GM19328 (cell line): ENCODE data around the gene TBPL2.
"Not testable (repeated sequence)": the region's sequence is repeated elsewhere in the genome, so short reads cannot be mapped to it uniquely, and the experiment has no call there.

ENCODE experiments used
- ATAC-seq: cut with Tn5 transposase; IDR thresholded peaks from one replicate; pipeline ENCODE4 v1.9.1; 2021; ENCODE audit warnings: mild to moderate bottlenecking, moderate library complexity; ENCODE audit not compliant: unreplicated experiment

TBPL2 gene

DNA sequence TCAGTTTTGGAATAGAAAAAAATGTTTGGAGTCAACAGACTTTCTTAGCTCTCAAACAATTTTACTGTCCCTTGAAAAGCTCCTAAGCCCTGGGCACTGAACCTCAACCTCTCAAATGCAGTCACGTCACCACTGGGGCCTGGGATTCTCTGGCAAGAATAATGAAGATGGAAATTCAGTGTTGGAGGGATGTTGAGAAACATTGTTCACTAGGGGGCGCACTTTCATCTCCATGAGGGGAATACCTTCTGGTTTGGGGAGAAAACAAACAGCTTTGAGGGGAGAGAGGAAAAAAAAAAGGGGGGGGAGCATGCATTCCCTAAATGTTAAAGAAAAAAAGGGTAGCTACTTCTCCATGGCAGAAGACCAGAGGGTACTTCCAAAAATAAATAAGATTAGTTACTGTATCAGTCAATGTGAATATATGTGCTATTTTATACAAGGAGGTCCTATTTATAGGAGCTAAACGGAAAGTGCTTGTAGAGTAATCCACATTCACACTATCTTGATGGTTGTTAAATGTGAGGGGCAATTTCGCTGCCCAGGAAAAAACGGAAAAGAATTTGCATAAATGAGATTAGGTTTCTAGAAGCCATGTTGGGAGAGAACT, 5.8 kb upstream of the TBPL2 start:
- ATAC-seq, result no peak

DNA sequence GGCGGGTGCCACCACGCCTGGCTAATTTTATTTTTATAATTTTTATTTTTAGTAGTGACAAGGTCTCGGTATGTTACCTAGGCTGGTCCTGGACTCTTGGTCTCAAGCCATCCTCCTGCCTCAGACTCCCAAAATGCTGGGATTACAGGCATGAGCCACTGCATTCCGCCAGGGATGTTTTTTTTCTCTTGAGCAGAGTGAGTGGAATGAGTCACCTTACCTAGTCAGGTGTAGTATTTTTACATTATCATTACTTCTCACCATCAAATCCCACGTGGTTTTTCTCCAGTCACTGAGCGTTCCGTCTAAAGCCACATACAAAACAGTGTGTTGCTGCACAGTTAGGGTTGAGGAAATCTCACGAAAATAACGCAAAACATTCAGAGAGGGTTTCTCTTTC, 870 bp upstream of the TBPL2 start:
- ATAC-seq, result no peak

DNA sequence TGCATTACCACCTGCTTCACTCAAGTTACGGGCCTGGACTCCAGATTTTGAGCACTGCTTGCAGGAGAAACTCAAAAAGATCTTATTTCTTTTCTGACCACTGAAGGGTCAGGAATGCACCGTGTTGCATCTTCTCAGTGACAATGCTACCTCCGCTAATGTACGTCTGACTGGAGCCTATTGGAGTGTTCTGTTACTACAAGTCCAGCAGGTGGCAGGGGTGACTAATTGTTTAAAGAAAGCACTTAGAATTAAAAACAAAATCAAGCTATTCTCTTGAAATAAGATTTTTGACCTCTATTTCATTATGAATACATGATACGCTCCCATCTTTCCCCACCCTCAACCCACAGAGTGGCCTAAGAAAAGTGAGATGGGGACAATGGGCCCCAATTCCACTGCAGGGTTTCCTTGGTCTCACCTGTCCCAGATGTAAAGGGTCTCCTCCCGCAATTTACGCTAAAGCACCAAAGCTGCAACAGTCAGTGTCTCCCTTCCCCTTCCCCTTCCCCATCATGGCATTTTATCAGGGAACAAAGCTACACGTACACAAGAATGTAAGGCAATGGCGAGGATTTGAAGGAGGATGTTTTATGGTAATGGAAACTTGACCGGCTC, 2.2 kb downstream of the TBPL2 start:
- ATAC-seq, result no peak

DNA sequence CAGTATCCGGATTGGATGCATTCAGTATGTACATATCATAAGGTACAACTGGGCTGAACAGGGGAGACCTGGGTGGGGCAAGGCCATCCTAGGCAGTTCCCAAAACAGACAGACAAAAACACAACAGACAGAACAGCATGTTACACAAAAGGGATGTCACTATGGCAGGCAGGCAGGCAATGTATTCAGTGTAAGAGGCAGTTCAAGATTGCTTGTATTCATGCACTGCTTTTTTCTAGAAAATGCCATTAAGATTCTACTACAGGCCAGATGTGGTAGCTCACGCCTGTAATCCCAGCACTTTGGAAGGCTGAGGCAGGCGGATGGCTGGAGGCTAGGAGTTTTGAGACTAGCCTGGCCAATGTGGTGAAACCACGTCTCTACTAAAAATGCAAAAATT, 3.5 kb downstream of the TBPL2 start:
- no peak for ATAC-seq

DNA sequence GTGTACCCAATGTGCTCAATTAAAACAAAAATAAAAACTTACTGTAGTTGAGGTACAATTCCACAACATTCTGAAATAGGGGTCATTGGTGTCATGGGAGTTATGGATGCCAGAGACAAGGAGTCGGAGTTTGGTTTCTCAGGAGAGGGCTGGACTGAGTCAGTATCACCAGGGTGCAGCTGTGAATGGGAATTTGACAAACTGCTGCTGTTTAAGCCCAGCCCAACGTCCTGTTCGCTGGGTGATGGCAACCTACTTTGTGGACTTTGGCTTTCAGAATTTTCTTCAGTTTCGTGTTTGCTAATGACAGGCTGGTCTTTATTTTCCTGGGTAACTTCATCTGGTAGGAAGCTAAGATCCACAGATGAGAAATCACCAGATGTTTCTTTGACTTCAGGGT, 3.9 kb downstream of the TBPL2 start:
- no peak for ATAC-seq

DNA sequence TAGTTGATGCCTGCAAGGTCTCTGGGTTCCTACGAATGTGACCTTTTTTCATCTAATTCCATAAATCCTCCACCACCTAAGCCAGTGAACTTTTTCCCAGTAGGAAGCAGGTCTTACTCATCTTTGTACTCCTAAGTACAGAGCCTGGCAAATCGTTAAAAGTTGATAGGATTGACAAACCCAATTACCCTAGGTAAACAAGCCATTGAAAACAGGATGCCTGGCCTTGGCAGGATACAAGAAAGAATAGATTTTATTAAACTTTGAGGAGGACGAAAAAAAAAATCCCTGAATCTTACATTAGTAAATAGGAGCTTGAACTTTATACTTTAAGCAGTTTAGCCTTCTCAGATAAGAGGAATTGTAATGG, 5.6 kb downstream of the TBPL2 start:
- no peak for ATAC-seq

DNA sequence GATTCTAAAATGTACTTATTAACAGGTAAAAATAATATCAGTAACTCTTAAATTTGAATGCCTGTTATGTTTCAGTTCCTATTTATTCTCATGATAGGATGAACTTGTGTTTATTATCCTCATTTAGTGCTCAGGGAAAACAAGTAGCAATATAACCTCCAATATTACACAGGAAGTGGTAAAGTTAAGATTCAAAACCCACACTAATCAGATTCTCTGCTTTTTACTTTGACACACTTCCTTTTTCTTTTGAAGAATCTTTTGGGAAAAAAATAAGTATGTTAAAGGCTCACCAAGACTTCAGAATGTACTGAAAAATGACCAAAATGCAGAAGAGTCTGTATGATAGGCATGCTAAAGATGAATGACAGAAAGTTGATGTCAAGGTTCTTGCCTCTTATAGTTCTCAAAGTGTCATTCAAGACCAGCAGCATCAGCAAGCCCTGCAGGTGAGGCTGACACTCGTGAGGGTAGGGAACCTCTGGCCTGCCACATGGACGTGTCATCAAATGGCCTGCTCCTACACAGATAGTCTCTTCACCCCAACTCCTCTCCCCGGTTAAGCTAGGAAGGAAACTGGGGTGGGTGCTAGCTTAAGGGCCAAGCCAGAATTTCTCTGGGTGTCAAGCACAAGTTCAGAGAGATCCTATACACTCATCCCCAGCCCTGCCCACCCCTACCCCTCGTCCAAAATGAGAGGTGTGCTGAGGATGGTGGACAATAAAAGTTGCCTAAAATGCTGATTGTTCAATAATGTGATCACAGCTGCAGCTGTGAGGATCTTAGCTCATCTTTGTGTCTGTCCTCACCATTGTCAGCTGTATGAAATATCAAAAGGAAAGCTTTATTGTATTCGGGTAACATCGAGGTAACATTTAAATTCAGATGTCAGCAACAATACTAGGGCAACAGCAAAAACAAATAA, 6.3 kb downstream of the TBPL2 start:
- ATAC-seq, result no peak

DNA sequence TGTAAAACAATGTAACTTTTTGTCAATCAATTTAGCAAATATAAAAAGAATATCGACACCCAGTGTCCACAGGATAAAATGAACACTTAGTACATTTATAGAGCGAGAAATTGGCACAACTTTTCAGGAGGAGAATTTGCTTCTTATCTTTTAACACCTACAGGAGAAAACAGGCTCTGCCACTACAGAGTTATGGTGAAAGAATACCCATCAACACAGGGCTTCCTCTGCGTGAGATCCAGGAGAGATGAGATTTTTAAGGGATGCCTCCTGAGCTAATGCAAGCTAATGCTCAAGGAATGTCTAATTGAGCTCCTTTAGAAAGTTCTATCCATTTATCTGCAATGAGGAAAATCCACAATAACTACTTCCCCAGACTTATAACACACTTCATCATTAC, 7.8 kb downstream of the TBPL2 start:
- no peak for ATAC-seq

DNA sequence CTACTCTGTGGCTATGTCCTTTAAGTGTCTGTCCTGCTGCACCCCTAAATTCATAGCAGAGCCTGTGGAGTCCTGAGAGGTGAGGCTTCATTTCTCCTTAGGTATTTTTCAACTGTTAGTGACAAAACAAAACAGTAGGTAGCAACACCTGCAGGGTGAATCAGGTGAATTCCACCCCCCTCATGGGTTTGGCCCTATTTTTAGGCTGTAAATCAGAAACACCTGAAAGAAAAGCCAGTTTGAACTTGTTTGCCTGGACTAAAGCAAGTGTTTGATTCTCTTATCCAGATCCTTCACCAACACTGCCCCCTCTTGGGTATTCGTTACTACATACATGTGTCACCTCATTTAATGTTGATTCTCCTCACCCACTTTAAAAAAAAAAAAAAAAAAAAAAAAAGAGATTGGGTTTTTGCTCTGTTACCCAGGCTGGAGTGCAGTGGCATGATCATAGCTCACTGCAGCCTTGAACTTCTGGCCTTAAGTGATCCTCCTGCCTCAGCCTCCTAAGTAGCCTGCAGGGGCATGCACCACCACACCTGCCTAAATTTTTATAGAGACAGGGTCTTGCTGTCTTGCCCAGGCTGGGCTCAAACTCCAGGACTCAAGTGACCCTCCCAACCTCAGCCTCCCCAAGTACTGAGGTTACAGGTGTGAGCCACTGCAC, 10.3 kb downstream of the TBPL2 start:
- ATAC-seq, result no peak

DNA sequence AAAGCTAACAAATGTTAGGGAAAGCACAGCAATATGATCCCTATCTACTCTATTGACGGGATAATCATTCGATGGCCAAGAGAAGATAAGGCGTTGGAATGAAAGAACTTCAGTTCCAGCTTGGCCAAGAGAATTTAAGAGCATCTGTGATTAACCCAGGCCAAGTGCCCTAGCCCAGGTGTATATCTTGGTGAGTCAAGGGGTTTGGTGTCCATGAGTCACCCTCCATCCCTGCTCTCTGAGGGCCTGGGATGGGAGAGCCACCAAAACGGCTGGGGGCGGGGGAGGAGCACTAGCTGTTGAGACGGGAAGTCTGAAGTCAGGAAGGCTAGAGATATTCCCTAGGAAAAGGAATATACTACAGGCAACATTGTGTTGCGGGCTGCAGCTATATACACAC, 13.0 kb downstream of the TBPL2 start:
- no peak for ATAC-seq

DNA sequence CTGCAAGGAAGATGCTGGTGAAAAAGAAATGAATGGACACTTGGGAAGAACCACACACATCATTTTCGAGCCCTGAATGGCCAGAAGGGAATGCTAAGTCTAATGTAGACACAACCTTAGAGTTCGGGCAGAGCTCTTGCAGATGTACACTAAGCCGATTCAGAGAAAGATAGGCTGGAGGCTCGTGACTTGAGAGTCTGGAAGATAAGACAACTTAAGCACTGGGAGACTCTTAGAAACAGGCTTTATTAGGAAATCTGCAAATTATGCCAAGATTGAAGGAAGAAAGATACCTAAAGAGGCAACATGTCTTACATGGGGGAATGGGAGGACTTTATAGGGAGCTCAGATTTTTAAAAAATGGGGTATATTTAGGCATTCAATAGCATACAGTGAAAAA, 13.5 kb downstream of the TBPL2 start:
- no peak for ATAC-seq

DNA sequence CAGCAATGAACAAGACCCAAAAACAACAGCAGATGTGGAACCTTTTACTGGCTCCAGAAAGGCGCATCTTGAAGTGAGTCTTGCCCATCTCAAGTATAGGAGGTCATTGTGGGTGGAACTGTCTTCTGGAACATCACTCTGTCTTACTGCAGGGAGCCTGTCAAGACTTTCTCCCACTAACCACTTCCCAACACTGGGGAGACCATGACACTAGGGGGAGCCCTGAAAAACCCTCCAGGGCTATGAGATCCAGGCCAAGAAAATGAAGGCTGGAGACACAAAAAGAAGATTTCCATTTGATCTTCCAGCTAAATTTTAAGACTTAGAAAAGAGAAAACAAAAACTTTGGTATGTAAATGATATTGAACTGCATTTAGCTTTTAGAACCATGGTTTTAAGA, 15.3 kb downstream of the TBPL2 start:
- no peak for ATAC-seq

DNA sequence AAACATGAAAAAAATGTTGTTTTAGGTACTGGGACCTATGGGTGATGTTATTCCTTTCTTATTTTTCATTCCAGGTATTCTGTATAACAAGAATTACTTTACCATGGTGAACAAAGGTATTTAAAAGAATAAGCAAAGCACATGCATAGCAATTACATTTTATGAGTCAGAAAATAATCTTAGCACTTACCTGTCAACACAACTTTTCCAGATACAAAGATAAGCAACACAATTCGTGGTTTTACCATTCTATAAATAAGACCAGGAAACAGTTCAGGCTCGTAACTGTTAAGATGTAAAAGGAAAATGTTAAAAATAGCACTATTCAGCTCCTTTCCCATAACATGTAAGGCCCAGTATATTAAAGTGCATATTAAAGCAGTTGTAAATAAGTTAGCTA, 16.4 kb downstream of the TBPL2 start:
- ATAC-seq, result no peak

DNA sequence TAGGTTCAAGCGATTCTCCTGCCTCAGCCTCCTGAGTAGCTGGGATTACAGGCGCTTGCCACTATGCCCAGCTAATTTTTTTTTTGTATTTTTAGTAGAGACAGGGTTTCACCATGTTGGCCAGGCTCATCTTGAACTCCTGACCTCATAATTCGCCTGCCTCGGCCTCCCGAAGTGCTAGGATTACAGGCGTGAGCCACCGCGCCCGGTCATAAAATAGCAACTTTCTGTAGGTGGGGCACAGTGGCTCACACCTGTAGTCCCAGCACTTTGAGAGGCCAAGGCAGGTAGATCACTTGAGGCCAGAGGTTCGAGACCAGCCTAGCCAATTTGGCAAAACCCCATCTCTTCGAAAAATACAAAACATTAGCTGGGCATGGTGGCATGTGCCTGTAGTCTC, 18.1 kb downstream of the TBPL2 start:
- not testable (repeated sequence) for ATAC-seq

DNA sequence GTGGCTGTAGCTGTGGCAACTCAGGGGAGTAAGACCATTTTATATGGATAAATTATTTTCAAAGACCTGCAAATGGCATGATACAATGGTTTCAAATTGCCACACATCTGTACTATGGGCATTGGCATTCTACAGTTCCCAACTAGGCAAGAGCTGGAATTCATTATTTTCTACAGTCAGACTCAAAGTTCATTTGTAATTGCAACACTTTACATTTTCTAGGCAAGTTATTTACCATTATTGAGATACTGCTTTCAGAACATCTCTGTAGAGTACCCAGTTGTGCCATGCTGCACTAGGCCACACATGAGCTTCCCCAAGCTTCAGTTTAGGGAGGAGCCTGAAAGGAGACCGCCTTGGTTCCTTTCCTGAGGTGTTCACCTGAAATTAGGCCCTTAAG, 20.8 kb downstream of the TBPL2 start:
- ATAC-seq, result no peak

DNA sequence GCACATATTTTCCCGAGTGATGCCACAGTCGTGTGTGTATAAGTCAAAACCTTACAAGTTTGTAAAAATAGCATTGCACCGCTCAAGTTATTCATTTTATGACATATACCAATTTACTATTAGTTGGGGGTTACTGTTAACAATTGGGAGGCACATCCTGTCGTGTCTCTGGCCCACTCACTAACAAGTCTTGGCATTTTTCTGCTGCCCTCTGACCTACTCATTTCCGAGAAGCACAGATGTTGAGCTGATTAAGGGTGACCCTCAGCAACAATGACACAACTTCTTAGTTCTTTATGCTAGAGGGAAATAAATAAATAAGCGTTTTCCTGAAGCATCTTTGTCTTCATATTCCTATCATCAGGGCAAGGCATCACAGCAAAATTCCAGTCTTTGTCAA, 22.0 kb downstream of the TBPL2 start:
- ATAC-seq, result no peak

DNA sequence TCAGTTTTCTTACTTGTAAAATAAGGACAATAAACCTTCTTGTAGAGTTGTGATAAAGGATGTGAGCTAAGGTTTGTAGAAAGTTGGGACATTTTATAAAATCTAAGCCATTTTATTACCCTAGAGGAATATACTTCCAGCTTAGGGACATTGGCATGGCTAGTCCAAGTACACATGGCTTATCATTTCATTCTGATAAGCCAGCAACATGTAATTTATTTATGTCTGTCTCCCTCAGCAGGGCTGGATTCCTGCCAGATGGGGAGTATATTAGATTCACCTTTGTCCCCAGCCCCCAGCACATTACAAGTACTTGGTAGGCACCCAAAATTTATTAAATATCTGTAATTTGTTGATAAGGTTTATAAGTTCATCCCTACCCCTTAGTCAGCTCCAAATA, 22.5 kb downstream of the TBPL2 start:
- no peak for ATAC-seq

DNA sequence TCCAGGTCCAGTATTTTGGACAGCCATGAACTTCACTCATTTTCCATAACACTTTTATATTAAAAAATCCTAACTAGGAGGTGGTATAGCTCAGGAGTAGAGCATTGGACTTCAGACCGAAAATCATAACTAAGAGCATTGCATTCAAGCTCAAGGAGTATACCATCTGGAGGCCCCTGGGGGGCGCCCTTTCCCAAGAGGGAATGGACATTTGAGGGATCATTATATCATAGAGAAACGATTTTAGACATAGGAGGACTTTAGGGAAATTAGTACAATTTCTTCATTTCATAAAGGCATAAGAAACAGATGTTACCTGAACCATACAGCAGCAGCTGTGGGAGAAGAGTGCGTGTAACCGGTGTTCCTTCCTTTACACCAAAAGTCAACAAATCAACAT, 23.6 kb downstream of the TBPL2 start:
- ATAC-seq, result no peak

DNA sequence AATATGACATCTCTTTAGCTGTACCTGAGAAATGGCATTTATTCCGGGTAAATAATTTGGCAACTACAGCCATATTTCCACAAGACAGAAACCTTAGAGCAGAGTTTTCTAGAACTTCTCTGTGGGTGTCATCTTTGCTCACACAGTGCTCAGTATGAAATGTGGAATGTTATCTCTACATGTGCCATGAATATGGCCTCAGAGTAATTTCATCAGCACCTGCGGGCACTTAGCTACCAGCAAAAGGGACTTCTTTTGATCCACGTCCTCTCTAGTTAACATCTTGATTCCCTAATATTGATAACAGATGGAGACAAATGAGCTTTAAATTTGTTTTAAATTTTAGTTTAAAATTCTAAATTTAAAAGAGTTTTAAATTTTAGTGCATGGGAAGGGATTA, 25.9 kb downstream of the TBPL2 start:
- no peak for ATAC-seq

DNA sequence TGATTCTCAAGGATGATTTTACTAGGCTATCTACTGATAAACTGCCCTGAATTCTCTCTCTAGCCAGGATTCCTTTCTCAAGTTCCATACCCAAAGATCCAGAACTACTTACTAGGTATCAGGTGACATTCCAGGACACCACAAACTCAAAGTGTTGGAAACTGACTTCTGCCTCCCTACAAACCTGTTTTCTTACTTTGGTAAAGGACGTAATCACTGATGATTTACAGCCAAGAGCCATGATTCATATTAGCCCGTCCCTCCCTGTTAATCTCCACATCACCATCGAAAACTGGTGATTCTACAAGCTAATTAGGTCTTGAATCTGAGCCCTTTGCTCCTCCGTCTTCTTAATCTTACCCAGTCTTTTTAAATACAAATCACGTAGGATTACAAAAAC, 27.7 kb downstream of the TBPL2 start:
- no peak for ATAC-seq
